GM19099 (cell line): Measurements from ENCODE around the gene CD300LF.

Experiments
- POLR2A ChIP-seq: IDR thresholded peaks from 3 replicates; pipeline ENCODE4 v1.6.1; 2011; ENCODE audit warnings: low read depth; ENCODE audit not compliant: insufficient read length; ENCODE audit errors: extremely low read depth

CD300LF gene

DNA sequence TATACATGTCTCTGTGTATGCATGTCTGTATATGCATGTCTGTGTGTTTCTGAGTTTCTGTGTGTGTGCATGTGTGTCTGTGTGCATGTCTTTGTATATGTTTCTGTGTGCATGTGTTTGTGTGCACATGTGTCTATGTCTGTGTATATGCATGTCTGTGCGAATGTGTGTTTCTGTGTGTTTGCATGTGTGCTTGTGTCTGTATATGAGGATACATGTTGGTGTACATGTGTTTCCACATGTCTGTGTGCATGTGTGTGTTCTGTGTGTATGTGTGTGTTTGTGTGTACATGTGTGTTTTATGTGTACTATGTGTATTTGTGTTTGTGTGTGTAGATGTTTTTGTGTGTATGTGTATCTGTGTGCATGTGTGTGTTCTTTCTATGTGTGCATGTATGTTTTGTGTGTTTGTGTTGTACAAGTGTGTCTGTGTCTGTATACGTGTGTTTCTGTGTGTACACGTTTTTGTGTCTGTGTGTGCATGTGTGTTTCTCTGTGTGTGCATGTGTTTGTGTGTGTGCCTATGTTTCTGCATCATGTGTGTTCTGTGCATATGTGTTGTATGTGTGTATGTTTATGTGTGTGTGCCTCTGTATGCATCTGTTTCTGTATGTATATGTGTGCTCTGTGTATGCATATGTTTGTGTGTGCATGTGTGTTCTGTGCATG, 15.4 kb upstream of the CD300LF start:
- no peak for TF ChIP-seq POLR2A

DNA sequence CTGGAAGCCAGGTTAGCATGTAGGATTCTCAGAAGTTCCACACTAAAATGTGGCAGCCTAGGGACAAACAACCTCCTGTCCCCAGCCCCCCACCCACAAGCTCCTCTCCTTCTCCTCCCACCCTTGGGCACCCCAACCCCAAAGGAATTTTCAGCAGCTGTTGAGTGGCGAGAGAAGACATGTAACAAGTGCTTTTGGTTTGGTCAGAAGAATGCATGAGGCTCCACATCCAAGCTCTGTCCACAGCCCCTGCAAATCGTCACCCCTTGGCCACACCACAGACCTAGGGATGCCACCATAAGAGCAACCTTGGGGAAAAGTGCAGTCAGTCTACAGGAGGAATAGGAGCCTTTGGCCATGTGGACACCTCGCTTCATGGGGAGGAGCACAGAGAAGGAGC, 12.4 kb upstream of the CD300LF start:
- no peak for TF ChIP-seq POLR2A

DNA sequence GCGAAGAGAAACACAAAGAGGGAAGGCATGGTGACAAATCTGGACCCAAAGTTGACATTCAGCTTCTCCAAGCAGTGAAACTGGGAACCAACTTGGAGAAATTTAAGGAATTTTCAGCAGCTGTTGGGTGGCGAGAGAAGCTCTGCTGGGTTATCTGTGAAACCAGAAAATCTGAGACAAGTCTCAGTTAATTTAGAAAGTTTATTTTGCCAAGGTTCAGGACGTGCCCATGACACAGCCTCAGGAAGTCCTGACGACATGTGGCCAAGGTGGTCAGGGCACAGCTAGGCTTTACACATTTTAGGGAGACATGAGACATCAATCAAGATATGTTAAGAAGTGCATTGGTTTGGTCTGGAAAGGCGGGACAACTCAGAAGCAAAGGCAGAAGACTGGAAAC, 11.2 kb upstream of the CD300LF start:
- TF ChIP-seq POLR2A = no peak

DNA sequence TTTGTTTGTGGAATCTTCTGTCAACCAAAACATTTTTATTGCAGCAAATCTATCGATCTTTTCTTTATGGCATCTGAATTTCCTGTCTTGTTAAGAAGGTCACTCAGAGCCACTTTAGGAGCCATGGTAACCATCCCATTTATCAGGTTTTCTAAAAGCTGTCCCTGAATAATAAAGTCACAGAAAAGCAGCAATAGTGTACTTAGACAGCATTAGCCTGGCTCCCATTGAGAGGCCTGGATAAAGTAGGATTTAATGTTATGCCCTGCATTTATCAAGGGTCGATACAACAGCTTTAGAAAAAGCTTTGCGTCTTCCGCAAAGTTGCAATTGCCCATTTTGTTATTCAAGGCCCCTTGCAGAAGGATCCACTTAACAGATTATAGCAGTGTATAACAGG, 10.1 kb upstream of the CD300LF start:
- TF ChIP-seq POLR2A = no peak

DNA sequence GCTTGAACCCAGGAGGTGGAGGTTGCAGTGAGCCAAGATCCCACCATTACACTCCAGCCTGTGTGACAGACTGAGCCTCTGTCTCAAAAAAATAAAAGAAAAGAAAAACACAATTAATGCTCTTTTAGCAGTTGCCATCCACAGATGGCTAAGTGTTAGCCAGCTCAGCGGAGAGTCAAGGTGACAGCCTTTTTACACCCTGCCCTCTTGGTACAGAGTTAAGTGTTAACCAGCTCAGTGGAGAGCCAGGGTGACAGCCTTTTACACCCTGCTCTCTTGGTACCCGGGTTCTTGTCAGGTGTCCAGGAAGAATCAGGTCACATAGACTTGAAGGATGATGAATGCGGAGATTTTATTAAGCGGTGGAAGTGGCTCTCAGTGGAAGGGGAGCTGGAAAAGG, 7.8 kb upstream of the CD300LF start:
- TF ChIP-seq POLR2A = no peak

DNA sequence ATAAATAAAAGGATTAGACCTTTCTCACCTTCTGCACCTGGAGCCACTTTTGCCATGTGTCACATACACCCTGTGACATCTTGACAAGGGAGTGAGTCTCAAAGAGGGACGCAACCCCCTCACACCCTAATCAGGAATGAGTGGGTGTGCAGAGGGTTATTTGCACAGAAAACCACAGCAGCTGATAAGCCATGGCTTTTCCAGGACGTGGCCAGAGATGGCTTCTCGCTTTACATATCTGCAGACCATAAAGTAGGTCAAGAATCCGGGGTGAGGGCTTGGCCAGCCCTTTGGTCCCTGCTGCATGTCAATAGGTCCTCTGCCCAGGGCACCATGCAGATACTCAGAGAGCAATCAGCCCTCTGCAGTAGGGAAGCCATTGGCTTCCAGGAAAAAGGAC, 2.4 kb upstream of the CD300LF start:
- no peak for TF ChIP-seq POLR2A

DNA sequence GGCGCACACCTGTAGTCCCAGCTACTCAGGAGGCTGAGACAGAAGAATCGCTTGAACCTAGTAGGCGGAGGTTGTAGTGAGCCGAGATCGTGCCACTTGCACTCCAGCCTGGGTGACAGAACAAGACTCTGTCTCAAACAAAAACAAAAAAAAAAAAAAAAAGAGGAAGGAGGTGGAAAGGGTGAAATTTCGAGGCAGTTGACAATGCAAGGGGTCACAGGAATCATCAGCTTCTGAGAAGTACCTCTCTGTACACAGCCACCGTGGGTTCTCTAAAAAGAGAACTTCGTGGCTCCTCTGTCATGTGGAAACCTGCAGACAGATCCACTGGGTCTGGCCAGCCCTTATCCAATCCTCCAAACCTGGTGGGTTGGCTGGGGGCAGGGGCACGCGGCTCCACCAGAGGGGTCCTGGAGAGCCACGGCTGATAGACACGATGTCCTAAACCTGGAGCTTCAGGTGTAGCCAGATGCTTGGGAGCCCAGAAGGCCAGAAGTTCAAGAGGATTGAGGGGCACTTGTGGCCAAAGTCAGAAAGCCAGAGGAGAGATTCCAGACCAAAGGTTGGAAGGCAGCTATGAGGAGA, 540 bp upstream of the CD300LF start:
- TF ChIP-seq POLR2A = no peak

DNA sequence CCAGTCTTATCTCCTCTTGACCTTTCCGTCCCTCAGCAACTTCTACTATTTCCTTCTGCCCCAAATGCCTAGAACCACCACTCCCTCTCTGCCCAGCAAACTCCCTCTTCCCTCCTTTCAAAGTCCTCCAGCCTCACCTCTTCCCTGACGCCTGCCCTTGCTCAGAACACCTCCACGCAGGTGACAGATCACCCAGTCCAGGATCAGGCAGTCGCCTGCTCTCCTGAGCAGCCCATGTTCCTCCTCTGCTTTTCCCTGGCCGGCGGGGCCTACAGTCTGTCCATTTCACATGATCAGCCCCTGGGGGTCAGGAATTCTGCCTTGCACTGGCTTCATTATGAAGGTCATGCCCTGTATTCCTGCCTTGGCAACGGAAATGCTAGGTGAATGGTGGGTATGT, 422 bp downstream of the CD300LF start:
- TF ChIP-seq POLR2A = no peak

DNA sequence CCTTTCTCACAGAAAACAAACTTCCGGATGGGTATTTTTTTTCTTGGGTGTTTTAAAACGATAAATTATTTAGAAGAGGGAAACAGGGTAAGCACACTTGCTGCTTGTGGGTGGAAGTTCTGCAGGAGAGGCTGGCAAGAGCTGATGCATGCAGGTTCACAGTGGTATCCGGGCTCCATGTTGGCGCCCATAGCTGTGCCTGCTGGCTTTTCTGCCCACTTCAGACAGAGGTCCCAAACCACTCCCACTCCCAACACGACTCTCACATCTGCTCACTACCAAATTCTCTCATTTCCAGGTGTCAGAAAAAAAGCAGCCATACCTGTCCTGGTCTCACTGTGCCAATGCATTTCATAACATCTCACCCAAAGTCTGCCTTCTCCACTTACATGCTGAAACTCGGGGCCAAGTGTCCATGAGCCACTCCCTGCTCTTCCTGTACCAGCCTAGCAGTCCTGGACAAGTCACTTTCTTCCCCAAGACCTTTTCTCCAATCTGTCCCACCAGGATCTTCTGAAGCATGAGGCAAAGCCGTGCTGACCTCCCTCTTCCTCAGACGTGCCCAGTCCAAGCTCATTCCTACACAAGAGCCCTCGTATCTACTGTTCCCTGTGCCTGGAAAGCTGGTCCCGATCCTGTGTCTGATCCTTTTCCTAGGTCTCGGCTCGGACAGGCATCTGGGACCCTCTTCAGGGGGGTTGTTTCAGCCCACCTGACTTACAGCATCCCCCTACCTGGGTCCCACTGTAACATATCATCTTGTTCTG, 1.5 kb downstream of the CD300LF start:
- no peak for TF ChIP-seq POLR2A

DNA sequence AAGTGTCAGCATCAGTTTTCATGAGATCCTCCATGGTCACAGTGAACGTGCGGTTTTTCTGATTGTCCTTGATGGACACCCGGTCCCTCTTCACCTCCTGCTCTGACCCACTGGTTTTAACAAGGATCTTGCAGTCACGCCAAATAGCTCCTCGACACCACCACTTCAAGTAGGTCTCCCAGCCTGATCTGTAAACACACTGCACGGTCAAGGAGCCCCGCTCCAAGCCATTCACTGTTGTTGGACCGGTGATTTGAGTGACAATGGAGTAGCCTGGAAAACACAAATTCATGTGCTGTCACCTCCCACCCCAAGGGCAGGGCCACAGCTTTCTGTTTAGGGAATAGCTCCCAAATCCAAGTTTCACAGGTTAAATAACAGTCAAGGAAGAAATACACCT, 8.2 kb downstream of the CD300LF start:
- no peak for TF ChIP-seq POLR2A

DNA sequence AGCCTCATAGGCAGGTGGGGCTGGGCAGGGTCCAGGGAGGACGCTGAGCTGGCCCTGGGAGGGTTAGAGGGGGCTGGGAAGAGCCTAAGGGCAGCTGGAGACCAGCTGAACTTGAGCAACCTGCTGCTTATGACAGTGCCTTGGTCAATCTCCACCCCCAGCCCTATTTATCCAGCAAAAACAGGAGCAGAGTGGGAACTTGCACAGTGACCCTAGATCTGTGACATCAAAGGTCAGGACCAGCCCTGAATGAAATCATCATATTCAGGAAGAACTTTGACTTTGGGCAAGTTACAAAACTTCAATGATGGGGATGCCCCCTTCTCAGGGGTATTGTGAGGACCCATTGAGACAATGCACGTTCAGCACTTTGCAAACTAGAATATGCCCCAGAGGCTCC, 9.4 kb downstream of the CD300LF start:
- no peak for TF ChIP-seq POLR2A

DNA sequence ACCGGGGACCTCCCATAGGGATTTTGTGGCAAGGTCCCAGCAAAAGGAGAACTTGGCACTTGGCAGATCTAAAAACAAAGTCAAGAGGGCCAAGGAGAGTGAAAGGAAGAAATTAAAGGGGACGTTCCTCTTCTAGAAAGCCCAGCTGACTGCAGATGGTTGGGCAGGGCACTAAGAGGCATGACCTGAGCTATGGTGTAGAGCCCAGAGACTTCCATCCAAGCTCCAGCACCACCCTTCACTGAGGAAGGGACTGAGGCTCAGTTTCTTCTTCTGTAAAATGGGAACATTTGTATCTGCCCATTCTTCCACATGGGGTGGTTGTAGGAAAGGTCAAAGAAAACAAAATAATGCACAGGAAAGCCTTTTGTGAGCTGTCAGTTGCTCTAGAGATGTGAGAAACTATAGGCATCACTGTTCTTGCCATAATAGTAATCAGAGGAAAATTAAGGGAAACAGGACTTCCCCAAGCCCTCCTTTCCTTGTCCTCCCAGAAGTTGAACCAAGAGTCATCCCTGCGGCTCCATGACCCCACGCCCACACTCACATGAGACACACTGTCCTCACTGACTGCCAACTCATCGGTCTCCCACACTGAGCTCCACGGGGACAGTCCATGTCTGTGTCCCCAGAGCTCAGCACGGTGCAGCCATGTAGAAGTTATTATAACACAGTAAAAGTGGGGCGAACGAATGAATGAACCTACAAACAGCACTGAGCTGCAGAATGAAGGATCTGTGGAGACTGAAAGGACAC, 10.4 kb downstream of the CD300LF start:
- TF ChIP-seq POLR2A = no peak

DNA sequence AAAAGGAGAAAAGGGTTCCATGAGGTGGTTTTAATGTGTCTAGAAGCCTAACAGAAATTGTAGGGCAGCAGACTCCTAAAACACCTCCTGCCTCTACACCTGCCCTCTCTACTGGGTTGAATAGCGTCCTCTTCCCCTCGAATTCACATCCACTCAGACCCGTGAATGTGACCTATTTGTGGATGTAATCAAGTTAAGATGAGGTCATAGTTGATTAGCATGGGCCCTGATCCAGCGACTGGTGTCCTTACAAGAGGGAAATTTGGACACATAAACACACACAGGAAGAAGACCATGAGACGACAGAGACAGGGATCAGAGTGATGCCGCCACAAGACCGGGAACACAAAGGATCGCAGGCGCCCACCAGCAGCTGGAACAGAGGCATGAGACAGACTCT, 13.5 kb downstream of the CD300LF start:
- TF ChIP-seq POLR2A = no peak

DNA sequence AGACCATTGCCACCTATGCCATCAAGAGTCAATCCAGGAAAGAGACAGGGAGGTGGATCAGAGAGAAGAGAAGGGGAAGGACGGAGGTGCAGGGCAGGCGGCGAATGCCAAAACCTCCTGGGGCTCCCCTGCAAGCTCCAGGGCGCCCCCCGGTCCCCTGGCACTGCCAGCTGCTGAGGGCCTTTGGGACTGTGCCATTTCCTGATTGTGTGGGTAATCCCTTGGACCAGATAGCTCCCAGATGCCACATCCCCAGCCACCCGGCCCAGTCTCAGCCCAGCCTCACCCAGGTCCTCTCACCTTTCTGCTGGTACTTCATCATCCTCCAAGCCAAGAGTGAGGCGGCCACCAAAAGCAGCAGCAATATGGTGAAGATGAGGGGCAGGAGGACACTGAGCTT, 14.7 kb downstream of the CD300LF start:
- TF ChIP-seq POLR2A = no peak

DNA sequence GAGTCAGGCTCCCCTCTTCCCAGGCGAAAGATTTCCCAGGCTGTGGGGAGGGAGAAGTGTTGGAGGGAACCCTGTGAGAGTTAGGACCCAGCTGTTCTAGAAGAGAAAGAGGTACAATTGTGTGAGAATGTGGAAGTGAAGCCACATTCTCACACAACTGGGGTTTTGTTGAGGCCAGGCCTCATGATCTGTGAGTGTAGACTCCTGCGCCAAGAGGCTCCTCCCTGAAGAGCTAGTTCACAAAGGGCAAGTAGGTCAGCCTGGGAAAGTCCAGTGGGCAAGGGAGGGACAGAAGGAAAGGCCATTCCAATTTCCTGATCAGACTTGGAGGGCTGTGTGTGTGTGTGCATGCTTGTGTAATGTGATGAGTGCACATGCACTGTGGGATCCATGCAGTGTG, 15.2 kb downstream of the CD300LF start:
- no peak for TF ChIP-seq POLR2A
